C4-2B (cell line): Measurements from ENCODE around the gene WWOX.

Source experiments
- ZFX ChIP-seq: fragments of 450-650 bp; IDR thresholded peaks from 2 replicates; pipeline ENCODE4 v1.6.1; 2017
- TF ChIP-seq, protein P1 (sequence below): fragments of 450-650 bp; conservative IDR thresholded peaks from 2 replicates; pipeline ENCODE4 v1.5.1; 2017; ENCODE audit warnings: mild to moderate bottlenecking

DNA sequence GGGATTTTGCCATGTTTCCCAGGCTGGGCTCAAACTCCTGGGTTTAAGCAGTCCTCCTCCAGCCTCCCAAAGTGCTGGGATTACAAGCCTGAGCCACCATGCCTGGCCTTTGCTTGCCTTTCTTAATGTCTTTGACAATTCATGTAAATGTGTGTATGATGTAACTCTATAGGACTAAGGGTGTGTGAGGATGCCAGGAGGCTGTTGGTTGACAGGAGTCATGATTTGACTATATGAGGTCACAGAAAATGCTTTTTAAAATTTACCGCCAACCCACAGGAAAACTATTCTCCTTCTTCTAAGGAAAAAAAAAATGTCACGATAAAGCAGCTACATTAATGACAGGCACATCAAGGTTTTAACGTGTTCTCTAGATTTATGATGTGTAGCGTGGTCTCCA, 118.8 kb downstream of the WWOX start:
- TF ChIP-seq, protein P1, sequence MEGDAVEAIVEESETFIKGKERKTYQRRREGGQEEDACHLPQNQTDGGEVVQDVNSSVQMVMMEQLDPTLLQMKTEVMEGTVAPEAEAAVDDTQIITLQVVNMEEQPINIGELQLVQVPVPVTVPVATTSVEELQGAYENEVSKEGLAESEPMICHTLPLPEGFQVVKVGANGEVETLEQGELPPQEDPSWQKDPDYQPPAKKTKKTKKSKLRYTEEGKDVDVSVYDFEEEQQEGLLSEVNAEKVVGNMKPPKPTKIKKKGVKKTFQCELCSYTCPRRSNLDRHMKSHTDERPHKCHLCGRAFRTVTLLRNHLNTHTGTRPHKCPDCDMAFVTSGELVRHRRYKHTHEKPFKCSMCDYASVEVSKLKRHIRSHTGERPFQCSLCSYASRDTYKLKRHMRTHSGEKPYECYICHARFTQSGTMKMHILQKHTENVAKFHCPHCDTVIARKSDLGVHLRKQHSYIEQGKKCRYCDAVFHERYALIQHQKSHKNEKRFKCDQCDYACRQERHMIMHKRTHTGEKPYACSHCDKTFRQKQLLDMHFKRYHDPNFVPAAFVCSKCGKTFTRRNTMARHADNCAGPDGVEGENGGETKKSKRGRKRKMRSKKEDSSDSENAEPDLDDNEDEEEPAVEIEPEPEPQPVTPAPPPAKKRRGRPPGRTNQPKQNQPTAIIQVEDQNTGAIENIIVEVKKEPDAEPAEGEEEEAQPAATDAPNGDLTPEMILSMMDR, result no peak
- no peak for TF ChIP-seq ZFX
